Activated T-helper 1 cell treated with anti-CD3 and anti-CD28 coated beads, Interleukin-12 subunit alpha, Interleukin-12 subunit beta, Interleukin-2, Interleukin-4 antibody, amounts not matched to agents 30 ng/mL and 10 ng/mL and 1 ng/mL, durations not matched to agents 14 hours and 24 hours and 36 hours (primary cell): ENCODE measurements around the gene BLOC1S5. TPM values are rescaled to one million over a fixed set of nuclear protein-coding genes. Genes with fewer than 3 reads are reported as not detected.
A peak's percentile ranks its signal among the peaks of the same experiment; 100 is the strongest.

Experiments
- DNase-seq: peaks from one replicate; pipeline ENCODE4 v3.0.0; 2021; ENCODE audit warnings: low spot score
- H3K27ac Mint-ChIP-seq: one replicate; pipeline ENCODE4 v1.8.0; 2021; ENCODE audit warnings: mild to moderate bottlenecking, mixed read lengths
- H3K27me3 Mint-ChIP-seq: one replicate; pipeline ENCODE4 v1.8.0; 2022; ENCODE audit warnings: mild to moderate bottlenecking, moderate library complexity, mixed read lengths; ENCODE audit not compliant: insufficient read depth
- H3K36me3 Mint-ChIP-seq: one replicate; pipeline ENCODE4 v1.8.0; 2021; ENCODE audit warnings: low read depth, mixed read lengths
- H3K4me1 Mint-ChIP-seq: one replicate; pipeline ENCODE4 v1.8.0; 2021; ENCODE audit warnings: low read depth, mixed read lengths
- H3K4me3 Mint-ChIP-seq: one replicate; pipeline ENCODE4 v1.8.0; 2021; ENCODE audit warnings: mild to moderate bottlenecking, moderate library complexity, mixed read lengths
- H3K9me3 Mint-ChIP-seq: one replicate; pipeline ENCODE4 v1.8.0; 2021; ENCODE audit warnings: mixed read lengths
- intact Hi-C: fragments of 100-400 bp; cut with micrococcal nuclease; formaldehyde crosslinking; loops from one replicate; pipeline ENCODE4 v1.15.1; 2024
- total RNA-seq: library from RNA; stranded (reverse); gene quantifications from 2 replicates; pipeline ENCODE4 v1.2.3, GENCODE V29; 2022

The BLOC1S5 gene
- total RNA-seq, 1 donor from 2014 or later: 19.6 TPM

DNA sequence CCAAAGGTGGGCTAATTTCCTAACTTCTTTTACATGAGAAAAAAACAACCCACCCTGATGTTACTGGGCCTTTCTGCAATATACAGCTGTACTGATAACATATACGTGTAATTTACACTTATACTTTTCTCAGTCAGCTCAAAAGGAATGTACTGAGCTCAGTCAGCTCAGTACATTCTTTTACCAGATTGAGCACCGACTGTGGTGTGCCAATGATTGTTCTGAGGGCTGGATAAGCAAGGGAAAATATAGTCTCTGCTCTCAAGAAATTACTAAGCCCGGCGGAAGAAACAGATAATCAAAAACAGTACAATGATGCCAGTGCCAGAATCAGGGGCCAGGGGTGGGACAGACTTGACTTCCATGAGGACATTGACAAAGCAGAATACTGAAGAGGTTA lies 10.0 kb upstream of the BLOC1S5 start:
- H3K4me3 Mint-ChIP-seq: no peak overlapping the region
- peaks cover 11% of the 10 kb centered on the region for H3K36me3 Mint-ChIP-seq
- no peaks in the 10 kb centered on the region for H3K9me3 Mint-ChIP-seq
- intact Hi-C loops: no loop called here
- H3K27ac Mint-ChIP-seq: no peak overlapping the region
- no peak for DNase-seq
- H3K4me1 Mint-ChIP-seq: peaks cover 21% of the 10 kb centered on the region
- H3K27me3 Mint-ChIP-seq: no peaks in the 10 kb centered on the region

DNA sequence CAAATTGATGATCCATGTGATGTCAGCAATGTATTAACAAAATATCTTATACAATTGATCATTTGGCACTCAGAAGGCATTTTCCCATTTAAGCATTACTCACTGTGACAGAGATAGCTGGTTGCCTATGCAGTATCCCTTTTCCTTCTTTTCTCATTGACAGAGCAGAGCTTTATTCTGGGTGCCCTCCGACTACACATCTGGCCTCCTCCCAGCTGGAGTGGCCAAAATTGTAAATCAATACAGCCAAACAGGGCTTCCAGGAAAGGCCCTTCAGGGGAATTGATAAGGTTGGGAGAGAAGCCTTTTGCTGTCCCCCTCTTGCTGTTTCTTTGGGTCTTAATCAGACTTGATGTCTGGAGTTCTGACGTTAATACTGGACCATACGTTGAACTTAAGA lies 9.6 kb upstream of the BLOC1S5 start:
- Mint-ChIP-seq H3K27ac (no peak overlapping the region), H3K4me3 (no peak overlapping the region), H3K4me1 (peaks cover 21% of the 10 kb centered on the region), H3K36me3 (peaks cover 11% of the 10 kb centered on the region), H3K9me3 (no peaks in the 10 kb centered on the region), H3K27me3 (no peaks in the 10 kb centered on the region)
- intact Hi-C loops: no loop called here
- no peak for DNase-seq

GRCh38 chr6:8070718-8071117 lies 6.5 kb upstream of the BLOC1S5 start:
- DNase-seq: no peak
- no peaks in the 10 kb centered on the region for H3K9me3 Mint-ChIP-seq
- intact Hi-C loops: no loop called here
- H3K4me3 Mint-ChIP-seq: no peak overlapping the region
- no peak overlapping the region for H3K27ac Mint-ChIP-seq
- H3K4me1 Mint-ChIP-seq: peaks cover 15% of the 10 kb centered on the region
- peaks cover 5% of the 10 kb centered on the region for H3K36me3 Mint-ChIP-seq
- no peaks in the 10 kb centered on the region for H3K27me3 Mint-ChIP-seq

DNA sequence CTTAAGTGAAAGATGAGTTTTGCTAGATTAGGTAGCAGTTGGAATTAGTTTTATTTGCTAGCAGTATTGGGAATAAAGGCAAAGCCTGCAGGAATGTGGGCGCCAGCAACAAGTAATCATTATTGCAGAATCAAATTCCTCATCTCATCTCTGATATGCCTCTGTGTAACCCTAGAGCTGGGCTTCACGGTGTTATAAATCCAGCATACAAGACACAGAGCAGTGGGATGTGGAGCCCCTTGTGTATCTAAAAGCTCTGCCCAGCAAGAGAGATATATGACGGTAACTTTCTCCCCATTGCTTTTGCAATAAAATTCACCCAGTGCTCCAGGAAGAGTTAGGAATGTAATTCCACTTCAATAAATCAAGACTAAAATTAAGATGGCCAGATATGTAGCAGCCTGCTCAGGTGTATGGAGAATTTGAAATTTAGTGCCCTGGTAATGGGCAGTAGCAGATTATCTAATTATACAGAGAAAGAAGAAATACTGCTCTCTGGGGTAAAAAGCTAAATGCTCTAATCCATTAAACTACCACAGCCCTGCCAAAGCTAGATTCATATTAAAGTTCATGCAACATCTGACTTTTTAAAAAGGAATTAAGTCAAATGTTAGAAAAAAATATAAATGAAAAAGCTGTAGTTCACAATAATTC lies 5.6 kb upstream of the BLOC1S5 start:
- Mint-ChIP-seq H3K27ac (no peak overlapping the region), H3K4me3 (no peak overlapping the region), H3K4me1 (peaks cover 22% of the 10 kb centered on the region), H3K27me3 (no peaks in the 10 kb centered on the region), H3K36me3 (peaks cover 5% of the 10 kb centered on the region), H3K9me3 (no peaks in the 10 kb centered on the region)
- no peak for DNase-seq
- intact Hi-C loops: loop anchor here (10.0 kb wide), 1 partner anchor 1415 kb away; no protein-coding TSS in a partner anchor

DNA sequence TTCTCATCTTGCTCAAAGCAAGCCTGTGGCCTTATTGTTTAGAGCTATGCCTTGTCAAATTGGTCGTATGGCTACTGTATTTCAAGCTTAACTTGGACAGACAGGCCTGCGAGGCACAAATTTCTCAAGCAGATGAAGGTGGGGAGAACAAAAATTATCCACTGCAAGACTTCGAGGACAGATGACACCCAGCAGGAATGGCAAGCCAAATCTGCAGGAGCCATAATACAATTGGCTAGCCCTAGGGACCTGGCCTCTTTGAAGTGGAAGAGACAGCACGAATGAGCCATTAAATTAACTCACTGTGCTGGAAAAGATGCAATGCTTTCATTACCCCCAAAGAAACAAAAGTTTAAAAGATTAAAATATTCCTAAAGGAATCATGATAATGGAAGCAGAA lies 5.0 kb upstream of the BLOC1S5 start:
- no peaks in the 10 kb centered on the region for H3K9me3 Mint-ChIP-seq
- H3K27me3 Mint-ChIP-seq: no peaks in the 10 kb centered on the region
- peaks cover 26% of the 10 kb centered on the region for H3K4me1 Mint-ChIP-seq
- H3K4me3 Mint-ChIP-seq: no peak overlapping the region
- H3K36me3 Mint-ChIP-seq: no peaks in the 10 kb centered on the region
- DNase-seq: no peak
- intact Hi-C loops: loop anchor here (10.0 kb wide), 1 partner anchor 1414 kb away; no protein-coding TSS in a partner anchor
- no peak overlapping the region for H3K27ac Mint-ChIP-seq

GRCh38 chr6:8066108-8066507 lies 1.9 kb upstream of the BLOC1S5 start:
- Mint-ChIP-seq H3K4me1 (peaks cover 32% of the 10 kb centered on the region), H3K36me3 (peaks cover 2% of the 10 kb centered on the region), H3K27me3 (no peaks in the 10 kb centered on the region), H3K27ac (peak overlapping the region; percentile 95), H3K4me3 (peak overlapping the region; percentile 24), H3K9me3 (no peaks in the 10 kb centered on the region)
- DNase-seq: no peak
- intact Hi-C loops: loop anchor here (10.0 kb wide), 1 partner anchor 1411 kb away; no protein-coding TSS in a partner anchor

DNA sequence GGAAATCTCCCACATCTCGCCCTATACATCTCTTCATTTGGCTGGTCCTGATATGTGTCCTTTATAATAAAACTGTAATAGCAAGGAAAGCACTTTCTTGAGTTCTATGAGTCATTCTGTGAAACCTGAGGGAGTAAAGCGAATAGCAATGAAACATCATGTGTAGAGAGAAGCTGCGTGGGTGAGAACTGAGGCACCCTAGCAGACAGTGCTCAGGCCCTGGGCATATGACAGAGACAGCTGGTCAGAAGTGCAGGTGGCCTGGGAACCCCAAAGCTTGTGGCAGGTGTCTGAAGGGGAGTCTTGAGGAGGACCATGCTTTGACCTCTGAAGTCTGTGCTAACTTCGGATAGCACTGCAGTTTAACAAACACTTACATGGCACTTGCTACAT lies 1.3 kb upstream of the BLOC1S5 start:
- Mint-ChIP-seq H3K27me3 (no peaks in the 10 kb centered on the region), H3K9me3 (no peaks in the 10 kb centered on the region), H3K36me3 (peaks cover 2% of the 10 kb centered on the region), H3K4me3 (peak overlapping the region; percentile 41), H3K27ac (peak overlapping the region; percentile 95), H3K4me1 (peaks cover 32% of the 10 kb centered on the region)
- intact Hi-C loops: loop anchor here (1.0 to 10.0 kb wide), 5 partner anchors 21 to 1411 kb away; no protein-coding TSS in a partner anchor
- peak; percentile 5 for DNase-seq

- DNase-seq: no peak
- Mint-ChIP-seq H3K27me3 (no peaks in the 10 kb centered on the region), H3K4me1 (peaks cover 32% of the 10 kb centered on the region), H3K9me3 (no peaks in the 10 kb centered on the region), H3K36me3 (peaks cover 7% of the 10 kb centered on the region), H3K27ac (peak overlapping the region; percentile 95), H3K4me3 (peak overlapping the region; percentile 96)
- intact Hi-C loops: loop anchor here (1.0 to 10.0 kb wide), 11 partner anchors 21 to 1410 kb away; partner anchors contain the start of genes CAGE1, EEF1E1, RIOK1 and SLC35B3
Measured at GRCh38 chr6:8064638-8065518, 689 bp upstream of the BLOC1S5 start.

DNA sequence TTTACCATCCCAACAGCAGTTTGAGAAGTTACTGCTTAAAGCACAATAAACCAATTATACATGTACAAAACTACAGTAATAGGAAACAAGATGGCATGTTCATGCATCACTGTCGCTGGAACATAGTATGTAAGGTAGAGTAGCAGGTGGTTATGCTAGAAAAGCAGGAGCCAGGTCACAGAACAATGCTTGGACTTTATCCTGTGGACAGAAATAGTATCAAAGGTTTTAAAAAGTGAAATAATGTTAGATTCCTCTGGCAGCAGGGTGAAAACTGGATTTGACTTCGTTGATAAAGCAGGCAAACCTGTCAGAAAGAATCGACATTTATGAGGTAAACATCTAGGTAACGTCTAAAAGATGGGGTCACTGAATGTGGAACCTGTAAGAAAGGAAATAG lies 2.5 kb downstream of the BLOC1S5 start:
- Mint-ChIP-seq H3K4me1 (peaks cover 35% of the 10 kb centered on the region), H3K9me3 (no peaks in the 10 kb centered on the region), H3K36me3 (peaks cover 10% of the 10 kb centered on the region), H3K27ac (no peak overlapping the region), H3K4me3 (no peak overlapping the region), H3K27me3 (no peaks in the 10 kb centered on the region)
- DNase-seq: no peak
- intact Hi-C loops: loop anchor here (10.0 kb wide), 1 partner anchor 1407 kb away; no protein-coding TSS in a partner anchor

GRCh38 chr6:8060346-8060745 lies 3.8 kb downstream of the BLOC1S5 start:
- H3K27ac Mint-ChIP-seq: no peak overlapping the region
- no peak for DNase-seq
- no peaks in the 10 kb centered on the region for H3K27me3 Mint-ChIP-seq
- H3K9me3 Mint-ChIP-seq: no peaks in the 10 kb centered on the region
- peaks cover 10% of the 10 kb centered on the region for H3K36me3 Mint-ChIP-seq
- H3K4me1 Mint-ChIP-seq: peaks cover 21% of the 10 kb centered on the region
- intact Hi-C loops: loop anchor here (10.0 kb wide), 1 partner anchor 1406 kb away; no protein-coding TSS in a partner anchor
- no peak overlapping the region for H3K4me3 Mint-ChIP-seq

DNA sequence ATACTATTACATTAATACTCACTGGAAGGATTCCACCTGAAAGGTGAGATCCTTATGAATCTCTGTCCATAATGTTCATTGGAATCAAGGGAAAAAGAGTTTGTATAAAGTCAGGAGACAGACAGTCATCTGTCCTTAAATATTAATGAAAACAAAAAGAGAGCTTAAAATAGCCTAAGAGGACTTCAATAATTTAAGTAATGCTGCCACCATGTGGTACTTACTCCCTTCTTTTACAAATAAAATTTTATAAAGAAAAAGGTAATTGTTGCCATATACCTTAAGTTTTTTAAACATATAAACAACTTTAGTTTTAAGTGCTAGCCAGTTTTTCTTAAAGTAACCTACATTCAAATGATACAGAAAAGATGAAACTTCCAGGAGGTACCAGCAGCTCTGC lies 5.1 kb downstream of the BLOC1S5 start:
- Mint-ChIP-seq H3K36me3 (peaks cover 12% of the 10 kb centered on the region), H3K4me1 (peaks cover 11% of the 10 kb centered on the region), H3K9me3 (no peaks in the 10 kb centered on the region), H3K27ac (no peak overlapping the region), H3K27me3 (no peaks in the 10 kb centered on the region), H3K4me3 (no peak overlapping the region)
- intact Hi-C loops: loop anchor here (1.0 kb wide), 1 partner anchor 338 kb away; no protein-coding TSS in a partner anchor
- no peak for DNase-seq

DNA sequence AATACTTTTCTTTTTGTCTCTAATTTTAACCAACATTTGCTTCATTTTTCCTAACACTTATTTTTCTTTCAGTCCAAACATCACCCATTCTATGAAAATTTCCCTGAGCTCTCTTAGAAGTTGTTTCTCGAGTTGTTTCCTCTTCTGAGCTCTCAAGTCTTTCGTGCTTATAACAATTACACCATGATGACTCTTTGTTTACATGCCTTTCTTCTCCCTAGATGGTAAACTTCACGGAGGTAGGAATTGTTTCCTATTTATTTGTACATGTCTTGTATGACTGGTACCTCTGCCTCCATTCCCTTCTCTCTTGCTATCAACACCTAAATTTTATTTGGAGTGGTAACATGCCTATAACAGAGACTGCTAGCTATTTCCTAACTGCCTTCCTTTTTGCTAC lies 6.4 kb downstream of the BLOC1S5 start:
- no peaks in the 10 kb centered on the region for H3K9me3 Mint-ChIP-seq
- H3K4me1 Mint-ChIP-seq: peaks cover 5% of the 10 kb centered on the region
- H3K4me3 Mint-ChIP-seq: no peak overlapping the region
- no peaks in the 10 kb centered on the region for H3K27me3 Mint-ChIP-seq
- DNase-seq: no peak
- intact Hi-C loops: no loop called here
- H3K27ac Mint-ChIP-seq: no peak overlapping the region
- H3K36me3 Mint-ChIP-seq: peaks cover 14% of the 10 kb centered on the region

GRCh38 chr6:8057263-8057662 lies 6.9 kb downstream of the BLOC1S5 start:
- H3K36me3 Mint-ChIP-seq: peaks cover 11% of the 10 kb centered on the region
- H3K27me3 Mint-ChIP-seq: no peaks in the 10 kb centered on the region

More at GRCh38 chr6:8057263-8057662, 6.9 kb downstream of the BLOC1S5 start:
- intact Hi-C loops: no loop called here
- H3K9me3 Mint-ChIP-seq: no peaks in the 10 kb centered on the region
- H3K4me1 Mint-ChIP-seq: peaks cover 5% of the 10 kb centered on the region
- H3K27ac Mint-ChIP-seq: no peak overlapping the region
- DNase-seq: no peak
- H3K4me3 Mint-ChIP-seq: no peak overlapping the region
